Activated T-helper 1 cell treated with anti-CD3 and anti-CD28 coated beads, Interleukin-2, amount 50 U/mL, for 16 hours (primary cell): ENCODE results near the gene MYOCOS.
"Not testable (repeated sequence)": the region's sequence is repeated elsewhere in the genome, so short reads cannot be mapped to it uniquely, and the experiment has no call there.

Experiments used
- DNase-seq, 2 donors: peaks; one replicate each; pipeline ENCODE4 v3.0.0-alpha.2; 2020; ENCODE audit warnings: low read depth in 1 of 2, low spot score in 1 of 2

MYOCOS gene

DNA sequence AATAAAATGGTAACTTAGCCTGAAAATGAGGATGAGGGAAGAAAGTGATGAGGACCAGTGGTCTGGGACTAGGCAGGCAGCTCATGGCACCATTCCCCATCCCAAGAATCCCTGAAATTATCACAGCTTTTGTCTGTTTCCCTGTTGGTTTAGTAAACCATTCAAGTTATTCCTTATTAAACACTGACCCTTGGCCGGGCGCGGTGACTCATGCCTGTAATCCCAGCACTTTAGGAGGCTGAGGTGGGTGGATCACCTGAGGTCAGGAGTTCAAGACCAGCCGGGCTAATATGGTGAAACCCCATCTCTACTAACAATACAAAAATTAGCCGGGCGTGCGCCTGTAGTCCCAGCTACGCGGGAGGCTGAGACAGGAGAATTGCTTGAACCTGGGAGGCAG lies 34.2 kb downstream of the MYOCOS start:
- DNase-seq: not testable (repeated sequence)

DNA sequence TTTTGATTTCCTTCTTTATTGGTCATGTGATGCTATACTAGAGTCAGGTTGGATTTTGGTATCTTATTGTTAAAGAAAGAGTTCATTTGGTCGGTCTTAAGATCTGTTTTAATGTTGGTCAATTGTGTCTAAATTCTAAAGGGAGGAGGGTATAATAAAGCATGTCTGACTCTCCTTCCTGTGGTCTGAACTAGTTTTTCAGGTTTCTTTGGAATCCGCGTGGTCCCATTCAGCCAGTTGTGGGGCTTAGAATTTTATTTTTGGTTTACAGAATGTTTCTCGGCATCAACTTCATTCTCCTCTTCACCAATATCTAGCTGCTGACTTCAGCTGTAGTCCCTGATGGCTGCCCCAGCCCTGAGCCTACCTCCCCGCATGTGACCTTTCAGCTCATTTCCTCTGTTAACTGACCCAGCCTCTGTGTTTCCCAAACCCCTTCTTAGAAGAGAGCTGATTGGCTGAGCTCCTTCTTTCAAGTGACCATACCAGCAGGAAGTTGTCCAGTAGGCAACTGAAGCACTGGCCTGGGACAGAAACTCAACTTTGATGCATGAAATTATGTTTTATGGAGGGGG lies 39.1 kb downstream of the MYOCOS start:
- no peak for DNase-seq

DNA sequence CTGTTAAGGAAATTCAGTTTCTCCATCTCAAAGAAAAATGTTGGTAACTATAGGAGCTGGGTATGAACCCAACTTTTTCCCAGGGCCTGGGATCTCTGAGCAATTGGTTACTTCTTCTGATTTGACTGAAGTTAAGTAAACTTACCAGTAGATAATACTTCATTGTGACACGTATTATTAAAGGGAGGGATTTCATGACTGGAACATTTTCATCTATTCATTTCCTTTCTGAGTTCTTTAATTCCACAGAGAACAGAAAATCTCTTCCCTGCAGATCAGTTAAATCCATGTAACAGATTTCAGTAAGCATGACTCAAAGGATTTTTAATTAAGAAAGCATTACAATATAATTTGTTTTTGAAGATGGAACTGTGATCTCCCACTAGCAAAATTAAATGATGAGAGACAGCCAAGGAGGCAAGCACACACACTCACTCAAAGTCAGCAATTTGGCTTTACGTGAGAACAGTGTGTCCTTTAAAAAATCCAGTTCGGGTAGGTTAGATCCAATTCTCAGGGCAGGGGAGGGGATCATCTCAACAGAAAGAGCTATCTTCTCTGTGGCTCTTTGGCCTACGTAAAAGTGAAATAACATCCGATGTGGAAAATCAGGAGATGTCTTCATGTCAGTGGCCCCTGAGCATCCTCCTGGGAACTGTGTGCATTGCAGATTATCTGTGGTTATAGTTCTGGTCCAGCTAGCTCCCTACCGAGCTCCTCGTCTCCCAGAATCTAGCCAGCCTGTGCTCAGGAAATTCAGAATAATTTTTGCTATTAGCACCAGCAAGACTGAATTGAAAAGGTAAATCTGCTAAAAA lies 41.2 kb downstream of the MYOCOS start:
- DNase-seq: no peak

DNA sequence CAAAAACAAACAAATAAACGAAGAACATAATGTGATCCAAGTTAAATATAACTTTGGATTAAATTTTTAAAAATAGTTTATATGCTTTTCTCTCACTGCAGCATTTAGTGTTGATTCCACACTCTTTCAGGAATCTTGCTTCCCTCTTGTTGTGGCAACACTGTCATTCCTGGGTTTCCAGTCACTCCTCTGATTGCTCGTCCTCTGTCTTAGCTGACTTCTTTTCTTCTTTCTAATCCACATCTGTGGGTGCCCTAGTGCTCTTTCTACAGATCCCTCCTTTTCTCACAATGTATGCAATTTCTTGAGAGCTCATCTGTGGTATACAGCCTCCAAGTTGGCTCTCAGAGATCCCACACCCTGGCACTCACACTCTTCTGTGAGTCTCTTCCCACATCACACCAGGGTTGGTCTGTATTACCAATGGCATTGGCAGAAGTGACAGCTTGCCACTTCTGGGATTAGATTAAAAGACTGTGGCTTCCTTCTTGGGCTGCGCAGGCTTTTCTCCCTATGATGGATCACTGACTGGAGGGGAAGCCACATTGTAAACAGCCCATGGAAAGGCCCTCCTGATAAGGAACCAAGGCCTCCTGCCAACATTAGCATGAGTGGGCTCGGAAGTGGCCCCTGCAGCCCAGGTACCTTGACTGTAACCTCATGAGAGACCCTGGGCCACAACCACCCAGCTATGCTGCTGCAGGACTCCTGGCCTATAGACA lies 42.0 kb downstream of the MYOCOS start:
- no peak for DNase-seq

DNA sequence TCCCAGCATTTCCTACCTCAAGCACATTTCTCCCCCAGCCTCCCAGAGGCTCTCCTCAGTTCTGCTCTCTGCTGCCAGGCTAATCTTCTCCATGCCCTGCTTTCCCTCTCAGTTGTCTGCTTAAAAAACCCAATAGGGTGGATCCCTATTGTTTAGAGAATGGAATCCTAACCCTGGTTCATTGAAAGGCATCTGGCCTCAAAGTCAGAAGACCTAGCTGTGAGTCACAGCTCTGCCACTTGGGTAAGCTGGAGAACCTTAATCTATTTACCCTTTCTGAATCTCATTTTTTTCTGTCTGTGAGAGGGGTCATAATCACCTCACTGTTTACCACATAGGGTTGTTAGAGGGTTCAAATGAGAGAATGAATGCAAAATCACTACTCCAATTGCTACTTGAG lies 42.9 kb downstream of the MYOCOS start:
- no peak for DNase-seq

DNA sequence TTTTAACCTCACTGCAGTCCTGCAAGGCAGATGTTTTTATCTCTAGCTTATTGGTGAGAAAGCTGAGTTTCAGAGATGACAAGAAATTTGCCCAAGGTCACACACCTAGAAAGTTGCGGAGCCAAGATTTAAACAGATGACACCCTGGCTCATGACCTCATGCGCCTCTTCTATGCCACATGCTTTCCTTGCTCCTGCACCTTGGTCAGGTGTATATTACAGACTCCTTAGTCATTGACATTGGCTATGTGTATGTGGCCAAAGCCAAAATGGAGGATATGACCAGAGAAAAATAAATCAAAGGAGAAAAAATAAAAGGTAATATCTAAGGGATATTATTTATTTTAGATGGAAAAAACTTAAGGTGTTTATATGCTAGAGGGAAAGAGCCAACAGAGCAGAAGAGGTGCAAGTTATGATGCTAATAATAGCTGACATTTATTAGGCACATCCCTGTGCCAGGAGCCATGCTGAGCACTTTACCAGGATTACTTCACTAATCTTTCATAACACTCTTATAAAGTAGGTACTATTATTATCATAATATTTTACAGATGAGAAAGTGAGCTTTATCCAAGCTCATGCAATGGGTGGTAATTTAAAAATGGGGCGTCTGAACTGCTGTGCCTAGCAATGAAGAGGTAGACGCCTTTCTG lies 44.2 kb downstream of the MYOCOS start:
- DNase-seq: no peak

DNA sequence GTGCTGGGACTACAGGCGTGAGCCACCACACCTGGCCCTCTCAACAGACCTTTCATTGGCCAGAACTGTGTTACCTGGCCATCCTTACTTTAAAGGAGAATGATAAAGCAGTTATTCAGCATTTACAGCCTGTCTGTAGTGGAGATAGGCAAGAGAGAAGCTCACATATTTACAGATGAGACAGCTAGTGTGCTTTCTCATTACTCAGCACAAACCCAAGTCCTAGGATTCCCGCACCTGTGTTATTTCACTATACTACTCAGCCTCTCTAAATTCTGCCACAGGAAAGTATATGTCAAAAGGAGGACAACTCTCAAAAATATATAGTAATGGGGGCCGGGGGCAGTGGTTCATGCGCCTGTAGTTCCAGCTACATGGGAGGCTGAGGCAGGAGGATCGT lies 46.3 kb downstream of the MYOCOS start:
- DNase-seq: no peak

DNA sequence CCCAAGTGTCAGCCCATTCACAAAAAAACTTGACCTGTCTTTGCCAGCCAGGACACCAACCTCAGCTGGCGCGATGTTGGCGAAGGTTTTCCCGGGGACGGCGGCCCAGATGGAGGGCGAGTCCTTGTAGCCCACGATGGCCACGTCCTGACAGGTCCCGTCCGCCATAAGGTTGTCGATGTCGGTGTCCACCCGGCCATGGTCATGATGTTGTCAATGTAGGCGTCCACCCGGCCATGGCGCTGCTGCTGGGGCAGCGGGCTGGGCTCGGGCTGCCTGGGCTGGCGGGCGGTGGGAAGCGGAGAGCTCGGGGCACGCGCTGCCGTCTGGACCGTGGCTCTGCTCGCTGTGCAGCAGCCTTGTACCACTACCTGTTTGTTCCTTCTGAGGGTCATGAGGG lies 48.7 kb downstream of the MYOCOS start:
- no peak for DNase-seq

DNA sequence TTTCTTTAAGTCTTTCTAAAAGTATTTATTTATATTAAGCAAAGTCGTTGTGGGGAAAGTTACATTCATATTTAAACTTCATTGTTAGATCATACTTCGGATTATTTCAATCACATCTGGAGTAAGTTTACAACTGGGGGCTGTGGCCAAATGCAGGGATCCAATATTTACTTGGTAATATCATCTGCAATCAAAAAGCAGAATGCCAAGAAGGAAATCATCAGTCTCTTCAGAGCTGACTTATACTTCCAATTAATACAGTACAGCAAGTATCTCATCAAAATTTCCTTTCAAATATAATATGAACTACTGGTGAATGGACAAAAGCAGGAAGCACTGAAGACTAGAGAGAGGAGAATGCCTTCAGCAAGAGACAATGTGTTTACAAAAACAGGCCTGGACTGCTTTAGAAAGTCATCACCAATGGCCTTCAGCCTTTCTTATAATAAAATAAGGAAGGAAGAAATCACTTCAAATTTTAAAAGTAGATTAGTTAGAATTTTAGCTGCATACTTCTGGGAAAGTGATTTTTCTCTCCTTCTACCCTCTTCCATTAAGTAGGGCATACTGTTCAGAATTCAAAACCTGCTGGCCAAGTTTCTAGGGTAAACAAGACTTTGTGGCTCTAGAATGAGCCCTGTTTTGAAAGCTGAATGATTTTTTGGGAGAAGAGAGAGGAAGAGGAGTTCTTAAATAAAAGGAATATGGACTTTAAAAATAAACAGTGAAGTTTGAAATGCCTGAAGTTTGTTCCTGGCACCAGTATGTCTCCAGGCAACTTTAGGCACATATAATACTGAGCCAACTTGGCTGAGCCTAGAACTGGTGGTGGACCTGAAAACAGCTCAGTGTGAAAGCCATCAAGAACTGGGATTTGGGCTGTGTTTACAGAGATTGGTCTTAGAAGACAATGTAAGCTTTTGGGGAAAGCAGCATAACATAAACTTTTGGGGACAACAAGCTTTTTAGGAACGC lies 52.7 kb downstream of the MYOCOS start:
- DNase-seq: no peak
